GM19351 (cell line): ENCODE results near the gene CAPN2.

Source experiments
- ATAC-seq: cut with Tn5 transposase; IDR thresholded peaks from one replicate; pipeline ENCODE4 v1.9.1; 2021; ENCODE audit warnings: mild to moderate bottlenecking, moderate library complexity; ENCODE audit not compliant: unreplicated experiment

CAPN2 gene

DNA sequence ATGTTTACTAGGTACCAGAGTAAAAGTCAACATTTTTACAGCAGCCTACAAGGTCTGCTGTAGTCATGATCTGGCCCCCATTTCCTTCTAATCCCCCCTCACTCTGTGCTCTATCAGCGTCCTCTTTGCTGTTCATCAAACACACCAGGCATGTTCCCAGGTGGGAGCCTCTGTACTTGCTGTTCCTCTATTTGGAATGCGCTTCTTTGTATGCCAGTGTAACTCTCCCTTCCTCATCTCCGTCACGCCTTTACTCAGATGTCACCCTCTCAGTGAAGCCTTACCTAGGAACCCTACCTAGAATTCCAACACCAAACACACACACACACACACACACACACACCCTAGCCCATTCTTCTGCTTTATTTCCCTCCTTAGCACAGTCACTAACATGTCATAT lies 112.4 kb downstream of the CAPN2 start:
- no peak for ATAC-seq
